OCI-LY3 (cell line): Measurements from ENCODE around the gene IGFN1.

ENCODE experiments used
- H2AFZ ChIP-seq: fragments of 200-600, 300-600 bp; shearing (Covaris generic); 2 replicates; pipeline ENCODE4 v1.6.0; 2014; ENCODE audit warnings: antibody characterized with exemption, low read depth, low read length
- H3K27ac ChIP-seq: fragments of 200-600, 300-600 bp; sonication (generic); 2 replicates; pipeline ENCODE4 v1.5.1; 2014; ENCODE audit warnings: mild to moderate bottlenecking, low read length, moderate library complexity, mixed read lengths
- H3K27me3 ChIP-seq: fragments of 200-600, 300-600 bp; sonication (generic); 2 replicates; pipeline ENCODE4 v1.6.1; 2014; ENCODE audit warnings: low read depth, low read length, mixed read lengths
- H3K36me3 ChIP-seq: fragments of 200-600, 300-600 bp; sonication (generic); replicated peaks from 2 replicates; pipeline ENCODE3; 2014; ENCODE audit warnings: low read depth, low read length, mixed read lengths
- H3K4me1 ChIP-seq: fragments of 300-600, 200-600 bp; sonication (generic); 2 replicates; pipeline ENCODE4 v1.6.1; 2014; ENCODE audit warnings: low read length, mixed read lengths
- H3K4me2 ChIP-seq: fragments of 200-600, 300-600 bp; sonication (generic); 2 replicates; pipeline ENCODE4 v1.6.1; 2014; ENCODE audit warnings: low read length, mixed read lengths
- H3K4me3 ChIP-seq: fragments of 300-600, 200-600 bp; sonication (generic); 2 replicates; pipeline ENCODE4 v1.5.1; 2014; ENCODE audit warnings: antibody characterized with exemption, mild to moderate bottlenecking, low read length, moderate library complexity
- H3K79me2 ChIP-seq: fragments of 300-600, 200-600 bp; shearing (Covaris generic); 2 replicates; pipeline ENCODE4 v1.6.1; 2014; ENCODE audit warnings: mild to moderate bottlenecking, low read length, mixed read lengths
- H3K9ac ChIP-seq: fragments of 300-600, 200-600 bp; shearing (Covaris generic); 2 replicates; pipeline ENCODE4 v1.6.0; 2014; ENCODE audit warnings: mild to moderate bottlenecking, low read length, moderate library complexity
- H3K9me3 ChIP-seq: fragments of 200-600, 300-600 bp; shearing (Covaris generic); 2 replicates; pipeline ENCODE4 v1.6.1; 2014; ENCODE audit warnings: low read length, mixed read lengths; ENCODE audit not compliant: insufficient read depth
- H4K20me1 ChIP-seq: fragments of 200-600, 300-600 bp; sonication (generic); 2 replicates; pipeline ENCODE4 v1.6.1; 2016; ENCODE audit warnings: low read length, mixed read lengths; ENCODE audit not compliant: insufficient read depth
- CTCF ChIP-seq: fragments of 200-600, 300-600 bp; sonication (generic); IDR thresholded peaks from 2 replicates; pipeline ENCODE4 v1.5.1; 2014; ENCODE audit warnings: antibody characterized with exemption, low read length, low read depth
- EZH2phosphoT487 ChIP-seq: fragments of 200-600 bp; shearing (Covaris generic); IDR thresholded peaks from 2 replicates; pipeline ENCODE4 v1.6.1; 2018; ENCODE audit warnings: antibody characterized with exemption, mixed run types, low read depth

IGFN1 gene

GRCh38 chr1:201221201-201221846 is 30.7 kb downstream of the IGFN1 start:
- H3K27me3 ChIP-seq, result no peaks in the 10 kb centered on the region
- no peaks in the 10 kb centered on the region for H4K20me1 ChIP-seq
- TF ChIP-seq CTCF (no peak), EZH2phosphoT487 (no peak)
- H3K4me2 ChIP-seq, result no peak overlapping the region
- H2AFZ ChIP-seq, result no peak overlapping the region
- H3K27ac ChIP-seq, result no peak overlapping the region
- H3K9me3 ChIP-seq, result no peaks in the 10 kb centered on the region
- no peak overlapping the region for H3K9ac ChIP-seq
- no peaks in the 10 kb centered on the region for H3K36me3 ChIP-seq
- H3K79me2 ChIP-seq, result no peaks in the 10 kb centered on the region
- no peaks in the 10 kb centered on the region; the same call in 1 of the 2 replicates for H3K4me1 ChIP-seq
- no peak overlapping the region for H3K4me3 ChIP-seq

GRCh38 chr1:201222125-201222524 is 31.5 kb downstream of the IGFN1 start:
- Histone ChIP-seq H3K9me3 (no peaks in the 10 kb centered on the region), H3K9ac (no peak overlapping the region), H2AFZ (no peak overlapping the region), H3K4me1 (no peaks in the 10 kb centered on the region; the same call in 1 of the 2 replicates), H3K27ac (no peak overlapping the region), H3K4me3 (no peak overlapping the region), H4K20me1 (no peaks in the 10 kb centered on the region), H3K79me2 (no peaks in the 10 kb centered on the region), H3K4me2 (no peak overlapping the region), H3K36me3 (no peaks in the 10 kb centered on the region), H3K27me3 (no peaks in the 10 kb centered on the region)
- TF ChIP-seq CTCF (no peak), EZH2phosphoT487 (no peak)

GRCh38 chr1:201223852-201224665 is 33.4 kb downstream of the IGFN1 start:
- no peaks in the 10 kb centered on the region for H4K20me1 ChIP-seq
- TF ChIP-seq EZH2phosphoT487 (no peak), CTCF (no peak)
- no peaks in the 10 kb centered on the region for H3K79me2 ChIP-seq
- H3K27ac ChIP-seq, result no peak overlapping the region
- H2AFZ ChIP-seq, result no peak overlapping the region
- H3K9ac ChIP-seq, result no peak overlapping the region
- peaks cover 12% of the 10 kb centered on the region for H3K27me3 ChIP-seq
- H3K4me3 ChIP-seq, result no peak overlapping the region
- no peaks in the 10 kb centered on the region for H3K36me3 ChIP-seq
- no peaks in the 10 kb centered on the region for H3K9me3 ChIP-seq
- H3K4me2 ChIP-seq, result no peak overlapping the region
- no peaks in the 10 kb centered on the region; the same call in 1 of the 2 replicates for H3K4me1 ChIP-seq

- Histone ChIP-seq H3K79me2 (no peaks in the 10 kb centered on the region), H3K4me1 (no peaks in the 10 kb centered on the region; the same call in 1 of the 2 replicates)
- no peak for TF ChIP-seq CTCF
- TF ChIP-seq EZH2phosphoT487, result no peak
Measured at GRCh38 chr1:201224666-201225370, 34.2 kb downstream of the IGFN1 start.

More at GRCh38 chr1:201224666-201225370, 34.2 kb downstream of the IGFN1 start:
- no peak overlapping the region for H3K4me3 ChIP-seq
- no peak overlapping the region for H2AFZ ChIP-seq
- H3K36me3 ChIP-seq, result no peaks in the 10 kb centered on the region
- peaks cover 15% of the 10 kb centered on the region for H3K27me3 ChIP-seq
- H3K9ac ChIP-seq, result no peak overlapping the region
- H3K9me3 ChIP-seq, result no peaks in the 10 kb centered on the region
- no peak overlapping the region for H3K27ac ChIP-seq
- no peaks in the 10 kb centered on the region for H4K20me1 ChIP-seq
- H3K4me2 ChIP-seq, result no peak overlapping the region
